Right atrium auricular region (tissue), 2 donors: ENCODE measurements around the gene MPHOSPH9. TPM values are rescaled to one million over a fixed set of nuclear protein-coding genes. Genes with fewer than 3 reads are reported as not detected.
A peak's percentile ranks its signal among the peaks of the same experiment; 100 is the strongest.

ENCODE experiments used
- DNase-seq: peaks from one replicate; pipeline ENCODE4 v3.0.0-alpha.2; 2019; ENCODE audit warnings: low spot score
- H3K27ac ChIP-seq, 2 donors: fragments of 200-600 bp; sonication (generic); 1 replicate in 1 of 2; 2 replicates in 1 of 2; pipeline ENCODE4 v1.5.1; 2016 to 2019
- H3K27me3 ChIP-seq, 2 donors: fragments of 200-600 bp; sonication (generic); one replicate each; pipeline versions ENCODE4 v1.5.1 to v1.6.0; 2017 to 2019
- H3K36me3 ChIP-seq: fragments of 200-600 bp; sonication (generic); one replicate; pipeline ENCODE4 v1.5.1; 2016
- H3K4me1 ChIP-seq, 2 donors: fragments of 200-600 bp; sonication (generic); one replicate each; pipeline versions ENCODE4 v1.5.1 to v1.6.0; 2017 to 2019
- H3K4me3 ChIP-seq, 2 donors: fragments of 200-600 bp; sonication (generic); 1 replicate in 1 of 2; 2 replicates in 1 of 2; pipeline ENCODE4 v1.5.1; 2017 to 2019; ENCODE audit warnings: mild to moderate bottlenecking in 1 of 2, moderate library complexity in 1 of 2
- H3K9me3 ChIP-seq, 2 donors: fragments of 200-600 bp; sonication (generic); one replicate each; pipeline ENCODE4 v1.5.1; 2019
- total RNA-seq, 2 donors: library from RNA; depleted of rRNA; stranded (reverse); fragments of >200 nt; gene quantifications; one replicate each; pipeline ENCODE4 v1.1.0, GENCODE V29; 2016
- TF ChIP-seq, protein P1 (sequence below), 2 donors: fragments of 200-600 bp; sonication (generic); IDR thresholded peaks; one replicate each; pipeline ENCODE4 v1.5.1; 2019; ENCODE audit warnings: antibody characterized with exemption in 2 of 2

MPHOSPH9 gene
- total RNA-seq, 2 donors from 2014 or later = 21.0 to 33.7 TPM

DNA sequence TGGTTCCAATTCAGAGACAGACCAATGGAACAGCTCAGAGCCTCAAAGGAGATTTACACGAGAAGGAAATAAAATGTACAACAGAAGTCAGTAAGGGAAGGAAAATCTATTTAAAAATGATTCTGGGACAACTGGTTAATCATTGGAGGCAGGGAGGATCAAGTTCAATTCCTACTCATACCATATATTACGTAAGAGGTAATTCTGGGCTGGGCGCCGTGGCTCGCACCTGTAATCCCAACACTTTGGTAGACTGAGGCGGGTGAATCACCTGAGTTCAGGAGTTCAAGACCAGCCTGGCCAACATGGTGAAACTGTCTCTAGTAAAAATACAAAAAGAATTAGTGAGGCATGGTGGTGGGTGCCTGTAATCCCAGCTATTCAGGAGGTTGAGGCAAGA lies 45.3 kb downstream of the MPHOSPH9 start:
- no peak overlapping the region for H3K27ac ChIP-seq
- no peaks in the 10 kb centered on the region for H3K9me3 ChIP-seq
- peaks cover 24% of the 10 kb centered on the region for H3K36me3 ChIP-seq
- no peaks in the 10 kb centered on the region for H3K27me3 ChIP-seq
- no peaks in the 10 kb centered on the region for H3K4me1 ChIP-seq
- peak; percentile 13 for DNase-seq
- no peak overlapping the region for H3K4me3 ChIP-seq
- TF ChIP-seq, protein P1, sequence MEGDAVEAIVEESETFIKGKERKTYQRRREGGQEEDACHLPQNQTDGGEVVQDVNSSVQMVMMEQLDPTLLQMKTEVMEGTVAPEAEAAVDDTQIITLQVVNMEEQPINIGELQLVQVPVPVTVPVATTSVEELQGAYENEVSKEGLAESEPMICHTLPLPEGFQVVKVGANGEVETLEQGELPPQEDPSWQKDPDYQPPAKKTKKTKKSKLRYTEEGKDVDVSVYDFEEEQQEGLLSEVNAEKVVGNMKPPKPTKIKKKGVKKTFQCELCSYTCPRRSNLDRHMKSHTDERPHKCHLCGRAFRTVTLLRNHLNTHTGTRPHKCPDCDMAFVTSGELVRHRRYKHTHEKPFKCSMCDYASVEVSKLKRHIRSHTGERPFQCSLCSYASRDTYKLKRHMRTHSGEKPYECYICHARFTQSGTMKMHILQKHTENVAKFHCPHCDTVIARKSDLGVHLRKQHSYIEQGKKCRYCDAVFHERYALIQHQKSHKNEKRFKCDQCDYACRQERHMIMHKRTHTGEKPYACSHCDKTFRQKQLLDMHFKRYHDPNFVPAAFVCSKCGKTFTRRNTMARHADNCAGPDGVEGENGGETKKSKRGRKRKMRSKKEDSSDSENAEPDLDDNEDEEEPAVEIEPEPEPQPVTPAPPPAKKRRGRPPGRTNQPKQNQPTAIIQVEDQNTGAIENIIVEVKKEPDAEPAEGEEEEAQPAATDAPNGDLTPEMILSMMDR (IDR thresholded peaks at IDR 0.05) = no peak

DNA sequence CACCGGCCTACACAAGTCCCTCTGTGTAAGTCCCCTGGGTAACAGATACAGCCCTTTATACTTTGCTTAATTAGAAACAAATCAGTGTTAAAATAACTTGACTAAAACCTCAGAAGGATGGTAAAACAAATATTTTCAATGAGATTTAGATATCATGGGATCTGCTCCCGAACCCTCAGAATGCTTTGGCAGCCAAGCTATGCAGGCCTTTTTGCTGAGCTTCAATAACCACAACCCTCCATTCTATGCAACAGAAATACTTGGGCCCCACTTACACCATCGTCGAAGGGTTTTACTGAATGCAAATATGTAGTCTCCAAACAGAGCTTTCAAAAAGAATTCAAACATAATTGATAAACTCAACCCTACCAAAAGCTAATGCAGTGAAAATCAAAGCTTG lies 52.8 kb downstream of the MPHOSPH9 start:
- no peak for DNase-seq
- no peak overlapping the region for H3K4me3 ChIP-seq
- no peaks in the 10 kb centered on the region for H3K4me1 ChIP-seq
- no peaks in the 10 kb centered on the region for H3K27me3 ChIP-seq
- H3K36me3 ChIP-seq = peaks cover 21% of the 10 kb centered on the region
- H3K27ac ChIP-seq = no peak overlapping the region
- H3K9me3 ChIP-seq = no peaks in the 10 kb centered on the region
- TF ChIP-seq, protein P1 (IDR thresholded peaks at IDR 0.05) = no peak

DNA sequence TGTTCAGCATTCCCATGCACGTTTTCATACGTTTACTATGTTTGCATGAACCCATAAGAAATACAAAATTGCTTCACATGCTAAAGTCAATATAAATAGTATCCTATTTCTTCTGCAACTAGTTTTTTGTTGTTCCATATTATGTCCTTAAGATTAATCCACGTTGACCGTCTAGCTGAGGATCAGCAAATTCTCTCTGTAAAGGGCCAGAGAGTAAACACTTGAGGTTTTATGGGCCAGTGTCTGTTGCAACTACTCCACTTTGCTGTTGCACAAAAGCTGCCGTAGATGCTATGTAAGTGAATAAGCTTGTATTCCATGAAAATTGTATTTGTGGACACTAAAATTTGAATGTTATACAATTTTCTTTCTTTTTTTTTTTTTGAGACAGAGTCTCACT lies 61.0 kb downstream of the MPHOSPH9 start:
- no peaks in the 10 kb centered on the region for H3K27me3 ChIP-seq
- TF ChIP-seq, protein P1 (IDR thresholded peaks at IDR 0.05) = no peak

DNA sequence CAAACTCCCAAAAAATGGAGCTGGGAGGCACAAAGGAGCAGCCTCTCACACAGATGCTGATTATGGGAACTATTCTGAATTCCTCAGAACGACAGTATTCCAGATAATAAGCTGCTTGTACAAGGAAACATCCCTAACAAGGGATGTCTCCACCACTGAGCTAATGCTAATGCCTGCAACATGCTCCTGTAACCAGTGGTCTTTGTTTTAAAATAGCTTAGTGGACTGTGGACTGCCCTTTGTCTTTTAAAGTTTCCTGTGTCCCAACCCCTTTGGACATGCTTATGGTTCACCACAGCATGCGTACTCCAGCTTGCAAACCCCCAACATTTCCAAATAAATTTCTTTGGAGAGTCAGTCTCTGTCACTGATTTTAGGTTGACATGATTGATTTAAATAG lies 65.6 kb downstream of the MPHOSPH9 start:
- no peaks in the 10 kb centered on the region for H3K27me3 ChIP-seq
- H3K27ac ChIP-seq = no peak overlapping the region
- no peak for DNase-seq
- TF ChIP-seq, protein P1 (IDR thresholded peaks at IDR 0.05) = no peak
- no peak overlapping the region for H3K4me3 ChIP-seq
- H3K9me3 ChIP-seq = no peaks in the 10 kb centered on the region
- no peaks in the 10 kb centered on the region for H3K4me1 ChIP-seq
- peaks cover 24% of the 10 kb centered on the region for H3K36me3 ChIP-seq

More for the DNA sequence above, 61.0 kb downstream of the MPHOSPH9 start:
- H3K4me1 ChIP-seq = no peaks in the 10 kb centered on the region
- H3K4me3 ChIP-seq = no peak overlapping the region
- DNase-seq = no peak
- H3K27ac ChIP-seq = no peak overlapping the region
- peaks cover 9% of the 10 kb centered on the region for H3K36me3 ChIP-seq
- H3K9me3 ChIP-seq = no peaks in the 10 kb centered on the region

DNA sequence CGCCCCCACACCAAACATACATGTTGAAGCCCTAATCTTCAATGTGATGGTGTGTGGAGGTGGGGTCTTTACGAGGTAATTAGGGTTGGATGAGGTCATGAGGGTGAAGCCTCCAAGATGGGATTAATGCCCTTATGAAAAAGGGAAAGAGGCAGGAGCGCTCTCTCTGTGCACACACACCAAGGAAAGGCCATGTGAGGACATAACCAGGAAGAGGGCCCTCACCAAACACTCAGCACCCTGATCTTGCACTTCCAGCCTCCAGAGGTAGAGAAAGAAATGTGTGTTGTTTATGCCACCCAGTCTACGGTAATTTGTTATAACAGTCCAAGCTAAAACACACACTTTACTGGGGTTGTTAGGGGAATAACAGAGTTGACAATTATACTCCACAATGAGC lies 67.4 kb downstream of the MPHOSPH9 start:
- Histone ChIP-seq H3K4me3 (no peak overlapping the region), H3K27ac (no peak overlapping the region), H3K36me3 (peaks cover 24% of the 10 kb centered on the region), H3K9me3 (no peaks in the 10 kb centered on the region), H3K4me1 (no peaks in the 10 kb centered on the region), H3K27me3 (no peaks in the 10 kb centered on the region)
- no peak for DNase-seq
- TF ChIP-seq, protein P1 (IDR thresholded peaks at IDR 0.05) = no peak

DNA sequence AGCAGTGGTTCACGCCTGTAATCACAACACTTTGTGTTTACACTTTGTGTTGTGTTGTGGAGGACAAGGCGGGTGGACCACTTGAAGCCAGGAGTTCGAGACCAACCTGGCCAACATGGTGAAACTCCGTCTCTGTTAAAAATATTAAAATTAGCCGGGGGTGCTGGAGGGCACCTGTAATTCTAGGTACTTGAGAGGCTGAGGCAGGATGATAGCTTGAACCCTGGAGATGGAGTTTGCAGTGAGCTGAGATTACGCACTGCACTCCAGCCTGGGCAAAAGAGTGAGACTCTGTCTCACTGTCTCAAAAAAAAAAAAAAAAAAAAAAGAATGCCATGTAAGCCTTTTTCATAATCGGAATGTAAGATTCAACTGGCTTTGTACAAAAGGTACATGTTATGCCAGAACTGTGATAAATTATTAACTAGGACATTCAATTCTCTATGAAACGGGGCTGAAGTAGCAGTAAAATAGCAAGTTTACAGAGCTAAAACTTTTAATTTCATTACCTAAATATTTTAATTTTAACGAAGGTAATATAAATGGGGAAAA lies 68.2 kb downstream of the MPHOSPH9 start:
- no peak overlapping the region for H3K4me3 ChIP-seq
- TF ChIP-seq, protein P1 (IDR thresholded peaks at IDR 0.05) = no peak
- H3K9me3 ChIP-seq = no peaks in the 10 kb centered on the region
- H3K27me3 ChIP-seq = no peaks in the 10 kb centered on the region
- peaks cover 28% of the 10 kb centered on the region for H3K36me3 ChIP-seq
- H3K27ac ChIP-seq = no peak overlapping the region
- H3K4me1 ChIP-seq = no peaks in the 10 kb centered on the region
- no peak for DNase-seq
